GM19240 (cell line): ENCODE results near the gene SHCBP1L.

Experiments
- DNase-seq: peaks from one replicate; pipeline ENCODE4 v3.0.0; 2011; ENCODE audit warnings: low spot score; ENCODE audit not compliant: insufficient read length

SHCBP1L gene

DNA sequence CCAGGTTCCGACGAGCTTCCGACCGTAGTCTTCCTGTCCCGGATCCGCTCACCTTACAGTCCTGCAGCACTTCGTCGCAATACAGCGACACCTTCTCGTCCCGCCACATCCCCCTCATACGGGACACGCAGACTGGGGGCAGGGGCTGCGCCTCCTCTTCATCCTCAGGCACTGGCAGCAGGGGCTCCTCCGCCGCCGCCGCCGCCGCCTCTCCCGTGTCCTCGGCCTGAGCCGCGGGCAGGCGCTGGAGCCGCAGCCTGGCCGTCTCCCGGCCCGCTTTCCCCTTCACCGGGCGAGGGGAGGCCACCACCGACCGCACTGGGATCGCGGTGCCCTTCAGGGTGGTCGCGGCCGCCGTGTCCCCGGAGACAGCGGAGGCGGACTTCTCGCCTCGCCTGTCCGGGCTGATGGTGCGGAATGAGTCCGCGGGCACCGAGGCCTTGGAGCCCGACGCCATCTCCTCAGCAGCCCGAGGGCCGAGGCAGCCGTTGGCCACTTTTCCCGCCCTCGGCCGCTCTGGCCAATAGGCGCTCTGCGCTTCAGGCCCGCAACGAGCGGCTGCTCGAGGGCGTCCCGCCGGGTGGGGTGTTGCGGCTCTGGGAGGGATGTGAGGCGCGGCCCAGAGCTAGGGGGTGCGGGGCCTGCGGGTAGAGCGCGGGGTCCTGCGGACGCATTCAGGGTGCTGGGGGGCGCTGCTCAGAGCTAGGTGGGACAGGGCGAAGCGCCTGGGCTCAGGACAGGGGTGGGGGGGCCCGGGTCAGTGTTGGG lies at the start of gene SHCBP1L:
Gene SHCBP1L (minus strand): TSS at position 490 of the 768 bp plus-strand sequence. CDS start 33 bp downstream, at position 457.
- no peak for DNase-seq

DNA sequence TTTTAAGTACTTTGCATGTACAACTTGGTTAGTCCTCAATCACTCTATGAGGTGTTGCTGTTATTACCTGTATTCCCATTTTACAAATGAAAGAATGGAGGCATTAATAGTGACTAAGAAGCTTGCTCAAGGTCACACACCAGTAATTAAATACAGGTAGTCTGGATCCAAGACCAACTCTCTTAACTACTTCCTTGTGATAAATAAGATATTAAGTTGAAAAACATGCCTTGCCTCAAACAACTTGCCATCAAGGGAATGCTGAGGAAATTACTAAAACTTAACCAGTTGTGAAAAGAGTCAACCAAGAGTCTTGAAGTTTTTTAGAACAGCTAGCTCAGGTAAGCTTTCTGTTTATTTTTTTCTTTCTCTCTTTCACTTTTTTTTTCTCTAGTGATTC lies 49.3 kb upstream of the SHCBP1L start:
- DNase-seq = no peak

DNA sequence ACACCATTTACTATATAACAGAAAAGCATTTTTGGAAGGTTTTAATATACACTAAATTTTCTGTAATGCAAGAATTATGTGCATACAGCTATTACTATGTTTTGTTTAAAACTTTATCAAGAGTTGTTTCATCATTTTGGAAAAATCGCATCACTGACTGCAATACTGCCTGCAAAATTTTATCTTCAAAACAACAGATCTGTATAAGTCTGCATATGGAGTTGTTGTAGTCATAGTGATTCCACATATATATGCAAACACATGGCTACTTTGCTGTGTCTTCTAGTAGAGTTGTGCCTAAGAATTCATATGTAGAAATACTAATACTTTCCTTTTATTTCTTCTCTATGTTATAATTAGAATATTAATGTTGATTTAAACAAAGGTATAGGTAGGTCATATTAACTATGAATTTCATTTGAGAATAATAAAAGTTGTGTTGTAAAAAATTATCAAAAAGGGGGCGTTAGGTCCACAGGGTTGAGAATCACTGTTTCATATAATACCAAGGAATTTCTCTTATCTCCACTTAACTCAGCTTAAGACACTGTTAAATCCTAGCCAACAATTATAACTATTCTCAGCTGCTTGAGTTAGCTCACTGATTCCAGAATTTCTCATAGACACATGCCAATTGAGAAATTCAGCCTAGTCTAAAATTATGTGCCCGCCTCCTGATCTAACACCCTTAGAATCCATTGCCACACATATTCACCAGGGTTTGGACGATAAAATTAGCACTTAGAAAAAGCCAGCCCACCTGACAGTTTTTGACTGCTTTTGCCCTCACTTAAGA lies 47.4 kb upstream of the SHCBP1L start:
- no peak for DNase-seq

DNA sequence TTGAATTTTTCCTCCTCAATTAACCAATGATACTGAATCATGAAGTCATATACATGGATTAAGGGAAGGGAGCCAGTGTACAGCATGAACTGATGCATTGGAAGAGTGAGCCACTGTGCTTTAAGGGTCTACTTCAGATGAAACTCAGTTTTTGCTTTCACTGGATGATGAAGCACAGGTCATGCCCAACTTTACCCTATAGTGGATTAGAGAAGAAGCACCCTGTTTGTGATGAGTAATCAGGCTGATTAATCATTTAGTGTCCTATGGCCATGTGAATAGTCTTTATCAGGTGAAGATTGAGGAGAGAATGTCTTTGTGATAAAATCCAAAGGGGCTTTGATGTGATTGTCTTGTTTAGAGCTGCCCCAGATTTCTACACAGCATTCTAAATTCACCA lies 45.5 kb upstream of the SHCBP1L start:
- no peak for DNase-seq

DNA sequence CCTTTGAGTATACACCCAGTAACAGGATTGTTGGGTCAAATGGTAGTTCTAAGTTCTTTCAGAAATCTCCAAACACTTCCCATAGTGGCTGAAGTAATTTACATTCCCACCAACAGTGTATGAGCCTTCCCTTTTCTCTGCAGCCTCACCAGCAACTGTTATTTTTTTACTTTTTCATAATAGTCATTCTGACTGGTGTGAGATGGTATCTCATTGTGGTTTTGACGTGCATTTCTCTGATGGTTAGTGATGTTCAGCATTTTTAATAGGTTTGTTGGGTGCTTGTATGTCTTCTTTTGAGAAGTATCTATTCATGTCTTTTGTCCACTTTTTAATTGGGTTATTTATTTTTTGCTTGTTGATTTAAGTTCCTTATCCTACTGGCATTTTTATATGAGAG lies 43.9 kb upstream of the SHCBP1L start:
- no peak for DNase-seq

DNA sequence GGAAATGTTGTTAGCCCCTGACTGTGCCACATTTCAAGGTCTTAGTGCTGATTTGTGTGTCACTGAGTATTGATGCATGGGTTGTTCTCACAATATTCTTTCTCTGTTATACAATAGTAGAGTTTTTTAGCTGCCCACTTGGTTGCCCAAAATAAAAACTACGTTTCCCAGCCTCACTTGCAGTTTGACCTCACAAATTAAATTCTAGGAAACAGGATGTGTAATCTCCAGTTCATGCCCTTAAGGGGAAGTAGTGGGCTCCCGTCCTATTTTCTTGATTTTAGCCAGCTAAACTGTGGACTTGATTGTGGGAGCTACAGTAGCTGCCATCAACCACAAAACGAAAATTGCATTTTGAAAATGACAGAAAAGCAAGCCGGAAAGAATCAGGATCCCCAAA lies 42.9 kb upstream of the SHCBP1L start:
- no peak for DNase-seq

DNA sequence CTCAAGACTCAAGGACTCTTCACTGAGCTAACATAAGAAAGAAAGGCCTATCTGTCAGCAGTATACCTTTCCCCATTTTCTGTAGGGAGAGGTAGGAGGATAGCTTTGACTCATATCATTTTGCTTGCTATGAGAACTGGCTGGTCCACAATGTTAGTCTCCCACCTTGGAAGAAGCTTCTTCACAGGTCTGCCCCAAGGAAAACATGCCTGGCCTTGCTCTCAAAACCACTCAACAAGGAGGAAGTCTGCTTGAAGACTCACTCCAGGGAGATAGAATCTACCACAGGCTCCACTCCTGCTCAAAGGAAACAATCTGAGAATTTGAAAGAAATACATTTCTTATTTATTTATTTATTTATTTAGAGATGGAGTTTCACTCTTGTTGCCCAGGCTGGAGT lies 40.8 kb upstream of the SHCBP1L start:
- DNase-seq = no peak

DNA sequence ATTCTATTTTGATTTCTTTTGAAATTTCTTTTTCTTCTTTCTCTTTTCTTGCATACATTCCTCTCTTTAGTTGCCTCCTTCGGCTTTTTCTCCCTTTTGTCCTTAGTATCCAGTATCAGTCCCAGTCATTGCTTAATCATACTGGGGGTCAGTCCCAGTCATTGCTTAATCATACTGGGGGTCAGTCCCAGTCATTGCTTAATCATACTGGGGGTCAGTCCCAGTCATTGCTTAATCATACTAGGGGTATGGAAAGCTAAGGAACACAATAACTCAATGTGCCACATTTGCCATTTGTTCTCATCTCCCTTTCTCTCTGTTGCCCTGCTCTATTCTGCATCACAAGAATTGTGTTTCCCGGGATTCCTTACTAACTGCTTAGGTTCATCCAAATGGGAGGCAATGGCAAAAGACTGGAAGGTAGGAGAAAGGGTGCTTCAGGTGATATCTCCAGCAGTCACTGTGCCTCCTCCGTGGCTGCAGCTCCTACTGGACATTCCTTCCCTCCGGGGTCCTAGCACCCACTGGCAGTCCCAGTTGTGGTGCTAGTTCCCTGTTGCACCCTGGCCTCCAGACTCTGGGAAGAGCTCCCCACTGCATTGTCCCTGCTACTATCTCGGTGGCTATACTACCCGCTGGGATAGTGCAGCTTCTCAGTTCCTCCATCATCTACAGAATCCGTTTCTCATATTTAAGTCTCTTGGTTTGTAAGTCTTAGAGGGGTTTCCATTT lies 37.6 kb upstream of the SHCBP1L start:
- DNase-seq = no peak

DNA sequence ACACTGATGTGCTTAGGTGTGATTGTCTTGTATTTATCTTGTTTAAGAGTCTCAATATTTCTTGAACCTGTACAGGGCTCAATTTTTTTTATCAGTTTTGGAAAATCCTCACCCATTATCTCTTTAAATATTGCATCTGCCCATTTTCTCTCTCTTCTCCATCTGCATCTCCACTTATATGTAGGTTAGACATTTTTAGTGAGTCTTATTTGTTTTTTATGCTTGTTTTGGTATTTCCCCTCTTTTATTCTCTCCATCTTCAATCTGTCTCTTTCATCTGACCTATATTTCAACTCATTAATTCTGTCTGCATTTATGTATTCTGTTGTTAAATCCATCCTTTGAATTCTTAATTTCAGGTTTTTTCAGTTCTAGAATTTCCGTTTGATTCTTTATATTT lies 32.9 kb upstream of the SHCBP1L start:
- DNase-seq = no peak

DNA sequence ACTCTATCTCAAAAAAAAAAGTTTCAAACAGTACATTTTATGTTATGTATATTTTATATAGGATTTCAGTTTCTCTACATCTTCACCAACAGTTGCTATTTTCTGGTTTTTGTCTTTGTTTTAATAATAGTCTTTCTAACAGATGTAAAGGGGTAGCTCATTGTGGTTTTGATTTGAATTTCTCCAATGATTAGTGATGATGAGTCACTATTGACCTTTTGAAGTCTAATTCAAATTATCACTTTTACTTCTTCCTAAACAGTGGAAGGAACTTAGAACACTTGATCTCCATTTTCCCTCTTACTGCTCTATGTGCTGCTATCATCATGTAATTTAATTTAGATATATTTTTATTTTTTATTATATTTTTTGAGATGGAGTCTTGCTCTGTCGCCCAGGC lies 31.7 kb upstream of the SHCBP1L start:
- DNase-seq = no peak

DNA sequence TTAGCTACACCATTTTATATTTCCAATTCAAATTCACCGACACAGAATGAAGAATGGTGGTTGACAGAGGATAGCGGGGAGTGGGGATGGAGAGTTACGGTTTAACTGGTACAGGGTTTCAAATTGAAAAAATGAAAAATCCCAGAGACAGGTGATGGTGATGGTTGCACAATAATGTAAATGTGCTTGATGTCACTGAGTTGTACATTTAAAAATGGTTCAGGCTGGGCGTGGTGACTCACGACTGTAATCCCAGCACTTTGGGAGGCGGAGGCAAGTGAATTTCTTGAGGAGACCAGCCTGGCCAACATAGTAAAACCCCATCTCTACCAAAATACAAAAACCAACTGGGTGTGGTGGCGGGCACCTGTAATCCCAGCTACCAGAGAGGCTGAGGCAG lies 31.2 kb upstream of the SHCBP1L start:
- DNase-seq = no peak

DNA sequence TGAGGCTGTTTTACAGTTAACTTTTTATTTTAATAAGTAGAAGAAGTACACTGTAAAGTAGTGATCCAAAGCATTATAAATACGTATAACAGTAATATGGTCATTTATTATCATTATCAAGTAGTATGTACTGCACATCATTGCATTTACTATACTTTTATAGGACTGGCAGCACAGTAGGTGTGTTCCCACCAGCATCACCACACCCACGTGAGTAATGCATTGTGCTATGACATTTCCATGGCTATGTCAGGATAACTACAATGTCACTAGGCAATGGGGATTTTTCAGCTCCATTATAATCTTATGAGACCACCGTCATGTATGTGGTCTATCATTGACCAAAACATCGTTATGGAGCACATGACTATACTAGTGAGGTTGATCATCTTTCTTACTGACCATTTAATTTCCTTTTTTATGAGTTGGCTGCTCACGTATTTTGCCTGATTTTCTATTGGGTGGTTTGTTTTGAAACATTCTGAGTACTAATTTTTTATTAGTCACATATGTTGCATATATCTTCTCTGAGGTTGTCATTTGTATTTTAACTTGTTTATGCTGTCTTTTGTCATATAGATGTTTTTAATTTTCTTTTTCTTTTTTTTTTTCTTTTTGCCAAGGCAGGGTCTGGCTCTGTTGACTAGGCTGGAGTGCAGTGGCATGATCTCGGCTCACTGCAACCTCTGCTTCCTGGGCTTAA lies 25.3 kb upstream of the SHCBP1L start:
- DNase-seq = no peak

DNA sequence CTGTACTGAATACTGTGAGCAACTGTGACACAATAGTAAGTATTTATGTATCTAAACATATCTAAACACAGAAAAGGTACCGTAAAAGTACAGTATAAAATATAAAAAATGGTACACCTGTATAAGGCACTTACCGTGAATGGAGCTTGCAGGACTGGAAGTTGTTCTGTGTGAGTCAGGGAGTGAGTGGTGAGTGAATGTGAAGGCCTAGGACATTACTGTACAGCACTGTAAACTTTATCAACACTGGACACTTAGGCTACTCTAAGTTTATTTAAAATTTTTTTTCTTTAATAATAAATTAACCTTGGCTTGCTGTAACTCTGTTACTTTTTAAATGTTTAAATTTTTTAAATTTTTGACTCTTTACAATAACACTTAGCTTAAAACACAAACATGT lies 24.5 kb upstream of the SHCBP1L start:
- no peak for DNase-seq

DNA sequence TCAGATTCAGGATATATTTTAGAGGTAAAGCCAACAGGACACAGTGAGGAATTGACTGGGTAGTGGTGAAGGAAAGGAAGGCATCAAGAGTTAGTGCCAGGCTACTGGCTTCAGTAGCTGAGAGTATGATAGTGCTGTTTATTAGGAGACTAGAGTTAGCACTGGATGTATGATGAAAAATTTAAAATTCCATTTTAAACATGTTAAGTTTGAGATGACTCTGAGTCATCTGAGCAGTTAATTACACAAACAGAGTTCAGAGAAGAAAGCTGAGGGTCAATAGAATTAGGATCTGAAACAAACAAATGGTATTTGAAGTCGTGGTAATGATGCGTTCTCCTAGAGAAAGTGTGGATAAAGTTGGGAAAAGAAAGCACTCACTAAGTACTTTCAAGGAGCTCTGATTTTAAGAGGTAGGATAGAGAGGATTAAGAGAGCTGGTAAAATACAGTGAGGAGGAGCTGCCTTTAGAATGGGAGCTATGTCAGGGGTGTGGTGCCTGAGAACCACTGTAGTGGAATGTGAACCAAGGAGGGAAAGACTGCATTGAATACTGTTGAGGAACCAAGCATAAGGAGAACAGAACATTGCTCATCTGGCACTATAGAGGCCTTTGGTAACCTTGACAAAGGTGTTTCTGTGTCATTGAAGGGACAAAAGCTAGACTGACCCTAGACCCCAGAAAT lies 21.7 kb upstream of the SHCBP1L start:
- DNase-seq = no peak

DNA sequence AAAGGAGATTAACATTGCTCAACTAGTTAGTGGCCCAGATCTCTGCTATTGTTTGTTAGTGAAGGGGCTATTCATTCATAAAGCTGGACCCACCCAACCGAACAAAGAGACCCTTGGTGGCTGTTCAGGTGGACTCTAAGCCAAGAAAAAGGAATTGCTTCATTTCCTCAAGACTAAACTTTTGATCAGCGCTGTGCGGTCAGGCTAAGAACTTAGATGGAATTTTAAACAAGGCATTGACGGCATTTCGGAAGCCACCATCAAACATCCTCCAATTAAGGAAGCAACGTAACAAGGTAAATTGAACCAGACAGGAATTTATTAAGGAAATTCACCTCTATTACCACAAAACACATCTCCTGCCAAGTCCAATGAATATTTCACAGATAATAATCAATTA lies 19.9 kb upstream of the SHCBP1L start:
- DNase-seq = no peak

DNA sequence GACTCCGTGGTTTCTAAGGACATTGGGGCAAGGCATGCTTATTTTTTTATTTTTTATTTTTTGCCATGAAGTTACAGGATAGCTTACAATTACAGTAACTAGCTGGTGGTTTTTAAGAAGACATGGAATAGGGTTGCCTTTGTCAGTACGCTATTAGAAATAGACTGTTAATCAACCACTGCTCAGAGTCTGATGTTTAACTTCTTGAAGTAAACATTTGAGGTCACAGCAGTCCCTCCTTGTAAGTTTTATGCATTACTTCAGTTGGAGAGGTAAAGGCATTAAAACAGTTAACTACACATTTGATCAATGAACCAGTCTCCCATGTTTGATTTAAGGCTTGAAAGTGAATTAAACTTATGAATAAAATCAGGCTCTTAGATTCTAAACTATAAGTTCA lies 19.3 kb upstream of the SHCBP1L start:
- DNase-seq = no peak

DNA sequence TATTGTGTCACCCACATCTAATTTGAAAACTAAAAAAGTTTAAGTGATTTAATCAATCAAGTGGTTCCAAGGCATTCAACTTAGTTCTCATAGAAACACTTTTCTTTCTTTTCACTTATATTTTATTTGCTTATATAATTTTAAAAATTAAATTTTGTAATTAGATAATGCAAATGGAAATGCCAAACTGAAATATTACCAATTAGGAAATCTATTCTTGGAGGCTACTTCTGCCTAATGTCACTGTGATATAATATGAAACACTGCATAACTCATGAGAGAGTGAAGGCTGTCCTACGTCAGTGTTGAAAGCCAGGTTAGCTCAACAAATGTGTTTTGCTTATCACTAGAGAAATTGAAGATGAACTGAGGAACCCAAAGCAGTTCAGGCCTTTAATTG lies 18.3 kb upstream of the SHCBP1L start:
- no peak for DNase-seq

DNA sequence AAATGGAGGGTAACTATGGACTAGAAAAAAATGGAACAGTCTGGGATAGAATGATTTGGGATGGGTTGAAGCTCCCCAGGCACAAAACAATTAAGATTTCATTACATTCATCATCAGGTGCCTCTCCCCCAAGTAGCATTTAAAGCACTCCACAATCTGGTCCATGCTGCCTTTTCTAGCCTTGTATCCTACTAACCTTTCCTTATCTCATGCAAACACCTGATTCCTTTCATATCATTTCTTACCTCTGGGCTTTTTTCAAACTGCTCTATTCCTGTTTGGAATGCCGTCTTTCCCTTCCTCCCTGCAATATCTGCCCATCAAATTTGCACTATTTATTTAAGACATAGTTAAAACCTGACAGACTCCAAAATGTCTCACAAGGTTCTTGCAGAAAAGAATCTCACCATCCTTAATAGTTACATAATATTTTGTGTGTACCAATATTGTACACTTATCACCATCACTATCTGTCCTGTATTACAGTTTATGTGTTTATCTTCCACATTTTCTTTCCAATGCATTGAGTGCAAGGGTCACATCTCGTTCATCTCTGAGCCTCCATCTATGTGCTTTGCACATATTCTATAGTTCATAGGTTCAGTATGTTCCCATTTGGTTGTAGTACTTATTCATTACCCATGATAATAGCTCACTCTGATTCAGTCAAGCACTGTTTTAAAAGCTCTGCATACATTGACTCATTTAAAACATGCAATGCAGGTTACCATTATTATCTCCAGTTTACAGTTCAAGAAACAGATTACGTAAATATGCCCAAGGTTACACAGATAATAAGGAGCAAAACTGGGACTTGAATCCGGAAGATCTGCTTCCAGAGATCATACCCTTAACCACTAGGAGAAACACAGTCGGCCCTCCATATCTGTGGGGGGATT lies 16.1 kb upstream of the SHCBP1L start:
- no peak for DNase-seq

DNA sequence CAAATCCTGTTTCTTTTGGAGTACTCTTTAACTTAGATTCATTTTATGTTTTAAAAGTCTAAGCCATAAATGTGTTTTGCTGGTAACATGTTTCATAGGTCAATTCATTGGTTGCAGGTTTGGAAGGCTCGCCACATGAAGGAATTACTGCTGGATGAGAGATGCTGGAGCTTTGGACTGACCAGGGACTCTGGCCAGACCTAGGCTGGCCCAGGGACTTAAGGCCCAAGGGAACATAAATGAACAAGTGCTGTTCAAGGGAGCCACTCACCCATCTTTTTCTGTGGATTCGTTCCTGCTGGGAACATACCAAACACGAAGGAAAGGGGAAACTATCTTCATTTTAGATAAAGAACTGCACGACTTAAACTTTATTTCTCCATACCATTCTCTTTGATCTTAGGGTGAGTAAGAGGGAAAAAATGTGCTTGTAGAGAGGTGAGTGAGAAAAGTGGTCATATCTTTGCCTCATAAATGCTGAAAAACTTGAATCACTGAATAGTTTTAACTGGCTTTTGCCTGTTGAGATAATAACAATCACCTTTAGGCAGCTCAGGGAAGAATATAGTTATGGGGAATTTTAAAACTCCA lies 15.3 kb upstream of the SHCBP1L start:
- DNase-seq = no peak

DNA sequence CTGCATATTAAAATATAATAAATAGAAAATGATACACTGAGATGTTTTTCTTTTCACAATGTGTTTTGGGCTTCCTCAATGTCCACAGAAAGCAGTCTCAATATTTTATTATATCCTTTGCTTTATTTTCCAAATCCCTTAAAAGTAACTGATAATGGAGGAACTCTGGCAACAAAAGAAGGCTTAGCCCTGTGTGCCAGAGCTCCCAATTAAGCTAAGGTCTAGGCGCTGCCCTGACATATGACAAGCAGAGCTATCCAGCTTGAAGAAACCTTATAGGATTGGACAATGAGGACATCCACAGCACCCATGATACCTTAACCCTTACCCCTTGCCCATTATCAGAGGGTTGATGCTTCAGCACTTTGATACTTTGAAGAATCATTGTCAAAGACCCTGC lies 12.9 kb upstream of the SHCBP1L start:
- no peak for DNase-seq
